Measurements from ENCODE around the gene ADGRV1.

DNA sequence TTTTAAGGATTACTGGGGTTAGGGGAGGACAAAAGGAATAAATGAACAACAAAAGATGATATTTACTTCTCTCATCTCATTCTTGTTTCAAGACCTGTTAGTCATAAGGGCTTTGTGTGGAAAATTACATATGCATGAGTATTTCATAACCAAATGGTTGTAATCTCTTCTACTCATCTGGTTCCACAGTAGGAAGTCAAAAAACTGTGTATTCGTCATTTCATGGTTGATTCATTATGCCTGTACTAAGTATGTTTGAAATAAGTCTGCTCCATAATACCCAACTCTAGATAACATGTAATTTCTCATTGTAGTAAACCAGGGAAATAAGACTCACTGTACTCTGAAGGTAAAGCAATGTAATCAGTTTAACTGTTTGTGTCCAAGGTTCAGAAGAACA is 611.7 kb downstream of the ADGRV1 start:
- TF ChIP-seq, protein P1, sequence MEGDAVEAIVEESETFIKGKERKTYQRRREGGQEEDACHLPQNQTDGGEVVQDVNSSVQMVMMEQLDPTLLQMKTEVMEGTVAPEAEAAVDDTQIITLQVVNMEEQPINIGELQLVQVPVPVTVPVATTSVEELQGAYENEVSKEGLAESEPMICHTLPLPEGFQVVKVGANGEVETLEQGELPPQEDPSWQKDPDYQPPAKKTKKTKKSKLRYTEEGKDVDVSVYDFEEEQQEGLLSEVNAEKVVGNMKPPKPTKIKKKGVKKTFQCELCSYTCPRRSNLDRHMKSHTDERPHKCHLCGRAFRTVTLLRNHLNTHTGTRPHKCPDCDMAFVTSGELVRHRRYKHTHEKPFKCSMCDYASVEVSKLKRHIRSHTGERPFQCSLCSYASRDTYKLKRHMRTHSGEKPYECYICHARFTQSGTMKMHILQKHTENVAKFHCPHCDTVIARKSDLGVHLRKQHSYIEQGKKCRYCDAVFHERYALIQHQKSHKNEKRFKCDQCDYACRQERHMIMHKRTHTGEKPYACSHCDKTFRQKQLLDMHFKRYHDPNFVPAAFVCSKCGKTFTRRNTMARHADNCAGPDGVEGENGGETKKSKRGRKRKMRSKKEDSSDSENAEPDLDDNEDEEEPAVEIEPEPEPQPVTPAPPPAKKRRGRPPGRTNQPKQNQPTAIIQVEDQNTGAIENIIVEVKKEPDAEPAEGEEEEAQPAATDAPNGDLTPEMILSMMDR (IDR thresholded peaks at IDR 0.05; ENCODE audit: extremely low read depth in 1 of 2, insufficient read depth in 1 of 2, low read depth in 1 of 2, low read length in 2 of 2): no peak
- no peak for TF ChIP-seq POLR2AphosphoS5 (IDR thresholded peaks at IDR 0.05; ENCODE audit: insufficient read depth, low read depth, low read length)
- TF ChIP-seq POLR2A (IDR thresholded peaks at IDR 0.05; ENCODE audit: low read depth, low read length): no peak
- TF ChIP-seq, protein P2, sequence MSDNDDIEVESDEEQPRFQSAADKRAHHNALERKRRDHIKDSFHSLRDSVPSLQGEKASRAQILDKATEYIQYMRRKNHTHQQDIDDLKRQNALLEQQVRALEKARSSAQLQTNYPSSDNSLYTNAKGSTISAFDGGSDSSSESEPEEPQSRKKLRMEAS (IDR thresholded peaks at IDR 0.05; ENCODE audit: insufficient read depth, insufficient read length): no peak
- TF ChIP-seq EZH2 (IDR thresholded peaks at IDR 0.05; ENCODE audit: borderline replicate concordance, low read depth, low read length, severe bottlenecking): no peak
- TF ChIP-seq FOS (IDR thresholded peaks at IDR 0.05; ENCODE audit: borderline replicate concordance, insufficient read depth, low read length): peak; percentile 25
